LNCAP (cell line): ENCODE data around the gene BCAS3.

Source experiments
- CTCF ChIP-seq: fragments of 450-650 bp; IDR thresholded peaks from 2 replicates; pipeline ENCODE4 v1.5.1; 2017; ENCODE audit warnings: mild to moderate bottlenecking

The BCAS3 gene

GRCh38 chr17:61402073-61402541 is 724.5 kb downstream of the BCAS3 start:
- TF ChIP-seq CTCF = no peak

DNA sequence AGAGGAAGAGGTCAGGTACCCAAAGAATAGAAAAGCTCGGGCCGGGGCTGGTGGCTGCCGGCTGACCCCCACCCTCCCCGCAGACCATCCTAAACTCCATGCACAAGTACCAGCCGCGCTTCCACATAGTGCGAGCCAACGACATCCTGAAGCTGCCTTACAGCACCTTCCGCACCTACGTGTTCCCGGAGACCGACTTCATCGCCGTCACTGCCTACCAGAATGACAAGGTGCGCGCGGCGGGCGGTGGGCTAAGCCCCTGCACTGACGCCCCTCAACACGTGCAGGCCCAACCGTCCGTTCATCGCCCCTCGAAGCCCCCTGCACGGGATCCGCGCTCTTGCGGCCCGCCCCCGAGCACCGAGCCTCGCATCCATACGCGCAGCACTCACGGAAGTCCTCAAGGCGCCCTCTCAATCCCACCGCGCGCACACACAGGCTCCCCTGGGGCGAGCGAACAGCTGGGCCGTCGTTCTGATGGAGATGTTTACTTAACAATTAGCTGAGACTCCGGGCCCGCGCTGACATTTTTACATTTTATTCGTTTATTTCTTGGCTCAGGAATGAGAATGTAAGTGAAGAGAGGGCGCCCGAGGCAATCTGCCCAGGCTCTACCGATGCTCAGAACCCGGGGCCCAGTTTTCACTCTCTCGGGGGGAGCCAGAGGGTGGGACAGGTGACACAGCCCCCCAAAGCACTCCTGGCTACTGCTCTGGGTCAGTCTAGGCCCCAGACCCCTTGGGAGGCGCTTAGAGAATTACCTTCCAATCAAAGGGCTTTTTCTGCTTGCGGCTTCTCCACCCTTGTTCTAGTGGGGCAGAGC is 725.5 kb downstream of the BCAS3 start:
- TF ChIP-seq CTCF = no peak

- no peak for TF ChIP-seq CTCF
These were observed 726.4 kb downstream of the BCAS3 start for GRCh38 chr17:61403801-61404662.

GRCh38 chr17:61404663-61404912 is 726.9 kb downstream of the BCAS3 start:
- no peak for TF ChIP-seq CTCF

DNA sequence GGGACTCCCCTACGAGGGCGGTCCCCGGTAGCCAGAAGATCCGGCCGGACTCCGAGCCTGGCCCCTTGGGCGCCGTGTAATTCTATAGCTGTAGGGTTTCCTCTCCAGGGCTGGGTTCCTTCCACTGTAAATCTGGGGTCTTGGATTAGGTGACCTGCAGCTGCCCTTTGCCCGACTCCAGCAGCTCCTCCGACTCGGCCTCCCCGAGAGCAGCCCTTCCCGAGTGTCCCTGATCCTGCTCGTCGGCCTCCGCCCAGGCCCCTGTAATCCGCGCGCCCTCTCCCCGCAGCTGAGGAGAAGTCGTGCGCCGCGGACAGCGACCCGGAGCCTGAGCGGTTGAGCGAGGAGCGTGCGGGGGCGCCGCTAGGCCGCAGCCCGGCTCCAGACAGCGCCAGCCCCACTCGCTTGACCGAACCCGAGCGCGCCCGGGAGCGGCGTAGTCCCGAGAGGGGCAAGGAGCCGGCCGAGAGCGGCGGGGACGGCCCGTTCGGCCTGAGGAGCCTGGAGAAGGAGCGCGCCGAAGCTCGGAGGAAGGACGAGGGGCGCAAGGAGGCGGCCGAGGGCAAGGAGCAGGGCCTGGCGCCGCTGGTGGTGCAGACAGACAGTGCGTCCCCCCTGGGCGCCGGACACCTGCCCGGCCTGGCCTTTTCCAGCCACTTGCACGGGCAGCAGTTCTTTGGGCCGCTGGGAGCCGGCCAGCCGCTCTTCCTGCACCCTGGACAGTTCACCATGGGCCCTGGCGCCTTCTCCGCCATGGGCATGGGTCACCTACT is 727.4 kb downstream of the BCAS3 start:
- TF ChIP-seq CTCF = no peak

DNA sequence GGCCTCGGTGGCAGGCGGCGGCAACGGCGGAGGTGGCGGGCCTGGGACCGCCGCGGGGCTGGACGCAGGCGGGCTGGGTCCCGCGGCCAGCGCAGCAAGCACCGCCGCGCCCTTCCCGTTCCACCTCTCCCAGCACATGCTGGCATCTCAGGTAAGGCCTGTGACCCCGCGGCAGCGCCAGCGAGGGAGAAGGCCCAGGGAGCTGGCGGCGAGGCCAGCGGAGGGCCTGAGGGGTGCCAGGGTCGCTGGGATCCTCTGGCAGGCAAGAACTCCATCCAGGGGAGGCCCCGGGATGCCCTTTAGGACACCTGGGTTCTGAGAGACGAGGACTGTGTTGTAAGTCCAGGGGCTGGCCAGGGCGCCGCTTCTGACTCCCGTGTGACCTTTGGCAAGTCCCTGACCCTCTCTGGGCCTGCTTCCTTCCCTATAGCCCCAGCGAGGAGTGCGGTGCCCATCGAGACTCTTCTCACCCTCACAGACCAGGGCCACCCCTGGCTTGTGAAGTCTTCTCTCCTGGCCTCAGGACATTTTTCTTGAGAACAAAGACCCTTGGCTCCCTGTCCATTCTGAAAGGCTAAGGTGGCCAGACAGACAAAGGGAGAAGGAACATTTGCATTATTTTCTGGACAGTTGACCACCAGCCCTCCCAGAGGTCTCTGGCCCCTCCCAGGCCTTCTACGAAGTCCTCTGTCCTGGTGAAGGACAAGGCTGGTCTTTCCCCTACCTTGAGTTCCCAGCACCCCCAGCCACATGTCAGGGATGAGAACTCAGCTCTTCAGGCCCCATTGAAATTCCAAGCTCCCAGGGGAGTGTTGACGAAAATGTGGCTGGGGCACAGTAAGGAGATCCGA is 728.3 kb downstream of the BCAS3 start:
- no peak for TF ChIP-seq CTCF

- no peak for TF ChIP-seq CTCF
These were observed 728.8 kb downstream of the BCAS3 start for GRCh38 chr17:61406537-61406845.
